NCI-H187 treated with DMSO at 0.1 percent for 48 hours (cell line): ENCODE data around the gene EIF5A.

Source experiments
- DNase-seq: peaks from one replicate; lab custom pipeline; 2025; lab: John Stamatoyannopoulos, UW

Gene EIF5A

DNA sequence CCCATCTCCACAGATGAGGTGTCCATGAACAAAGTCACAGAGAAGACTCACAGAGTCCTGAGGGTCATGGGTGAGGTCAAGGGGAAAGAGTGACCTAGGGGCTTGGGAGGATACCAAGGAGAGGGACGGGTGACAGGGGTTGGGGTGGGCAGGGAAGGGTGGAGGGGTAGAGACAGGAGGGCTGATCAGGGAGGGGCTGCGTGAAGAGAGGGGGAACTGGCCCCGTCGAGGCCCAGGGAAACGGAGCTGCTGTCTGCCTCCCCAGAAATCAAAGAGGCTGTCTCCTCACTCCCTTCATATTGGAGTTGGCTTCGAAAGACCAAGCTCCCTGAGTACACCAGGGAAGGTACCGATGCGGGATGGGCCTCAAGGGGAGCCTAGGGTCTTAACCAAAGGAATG, 48.1 kb downstream of the EIF5A start:
- no peak for DNase-seq

DNA sequence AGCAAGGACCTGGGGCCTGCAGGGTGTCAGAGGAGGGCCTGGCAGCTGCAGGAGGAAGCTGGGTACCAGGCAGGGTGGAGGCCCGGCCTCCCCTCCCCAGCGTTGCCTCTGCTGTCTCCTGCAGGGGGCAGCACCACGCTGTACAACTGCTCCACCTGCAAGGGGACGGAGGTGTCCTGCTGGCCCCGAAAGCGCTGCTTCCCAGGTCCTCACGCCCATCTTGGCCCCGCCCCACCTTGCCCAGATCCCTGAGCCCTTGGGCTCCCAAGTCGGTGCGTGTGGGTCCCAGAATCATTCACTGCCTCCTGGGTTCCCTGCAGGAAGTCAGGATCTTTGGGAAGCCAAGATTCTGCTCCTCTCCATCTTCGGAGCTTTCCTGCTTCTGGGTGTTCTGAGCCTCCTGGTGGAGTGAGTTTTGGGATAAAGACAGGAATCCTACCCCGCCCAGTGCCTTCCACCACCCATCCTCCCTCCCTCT, 48.7 kb downstream of the EIF5A start:
- no peak for DNase-seq

DNA sequence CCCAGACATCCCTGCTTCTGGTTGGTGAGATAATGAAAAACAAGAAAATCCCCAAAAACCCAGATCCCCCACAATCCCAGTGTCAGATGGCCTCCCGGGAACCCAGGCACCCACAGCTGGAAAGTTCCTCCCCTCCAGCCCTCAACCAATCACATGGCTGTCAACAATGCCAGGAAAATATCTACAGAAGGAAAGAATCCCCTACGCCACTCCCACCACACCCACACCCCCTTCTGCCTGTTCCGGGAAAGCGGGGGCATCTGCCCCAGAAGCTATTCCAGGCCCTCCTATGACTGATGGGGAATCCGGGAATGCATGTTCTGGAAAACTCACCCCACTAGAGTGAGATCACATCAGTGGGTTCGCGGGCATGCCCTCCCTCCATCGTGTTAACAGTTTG, 49.3 kb downstream of the EIF5A start:
- no peak for DNase-seq

DNA sequence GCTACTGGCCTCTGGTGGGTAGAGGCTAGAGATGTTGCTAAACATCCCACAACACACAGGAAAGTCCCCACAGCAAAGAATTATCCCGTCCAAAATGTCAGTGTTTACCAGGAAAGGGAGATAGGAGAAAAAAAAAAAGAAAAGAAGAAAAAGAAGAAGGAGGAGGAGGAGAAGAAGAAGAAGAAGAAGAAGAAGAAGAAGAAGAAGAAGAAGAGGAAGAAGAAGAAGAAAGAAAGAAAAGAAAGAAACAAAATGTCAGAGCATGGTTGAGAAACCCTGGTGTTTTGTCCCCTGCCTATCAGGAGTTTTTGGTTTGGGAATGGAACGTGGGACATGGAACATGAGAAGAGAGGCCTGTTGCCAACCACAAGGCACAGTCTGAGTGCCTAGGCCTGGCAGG, 50.0 kb downstream of the EIF5A start:
- DNase-seq = no peak

DNA sequence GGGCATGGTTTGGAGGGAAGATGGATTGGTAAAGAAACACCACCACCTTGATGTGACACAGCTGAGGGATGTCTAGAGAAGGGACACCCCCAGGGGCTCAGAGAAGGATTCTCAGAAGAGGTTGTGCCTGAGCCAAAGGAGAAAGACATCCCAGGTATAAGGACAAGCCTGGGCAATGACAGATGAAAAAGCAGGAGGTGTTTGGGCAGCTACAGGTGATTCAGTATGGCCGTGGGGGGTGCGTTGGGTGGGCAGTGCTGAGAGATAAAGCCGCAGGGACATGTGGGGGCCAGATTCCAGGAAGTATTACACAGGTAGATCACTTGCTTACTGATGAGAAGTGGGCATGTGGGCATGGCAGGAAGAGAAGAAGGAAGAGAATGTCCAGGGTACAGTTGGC, 54.5 kb downstream of the EIF5A start:
- no peak for DNase-seq
